Cardiac muscle cell (in vitro differentiated cells and primary cell): ENCODE measurements around the gene RGS7. TPM values are rescaled to one million over a fixed set of nuclear protein-coding genes. Genes with fewer than 3 reads are reported as not detected.

ENCODE experiments used
- DNase-seq, 2 donors: peaks; one replicate each; pipeline versions ENCODE4 v3.0.0 to v3.0.0-alpha.2; 2010 to 2017; ENCODE audit warnings: low read depth in 1 of 2, low spot score in 1 of 2
- H3K27ac ChIP-seq: fragments of 200-600 bp; sonication (generic); 2 replicates; pipeline ENCODE4 v1.5.1; 2016
- H3K27me3 ChIP-seq: fragments of 200-600 bp; sonication (generic); 2 replicates; pipeline ENCODE4 v1.6.0; 2016; ENCODE audit warnings: control low read depth
- H3K36me3 ChIP-seq: fragments of 200-600 bp; sonication (generic); 2 replicates; pipeline ENCODE4 v1.5.1; 2016; ENCODE audit warnings: control low read depth
- H3K4me1 ChIP-seq: fragments of 200-600 bp; sonication (generic); 2 replicates; pipeline ENCODE4 v1.8.1; 2017; ENCODE audit warnings: low read depth, mild to moderate bottlenecking, mixed run types
- H3K4me3 ChIP-seq: fragments of 200-600 bp; sonication (generic); 2 replicates; pipeline ENCODE4 v1.5.1; 2016; ENCODE audit warnings: mild to moderate bottlenecking
- H3K9me3 ChIP-seq: fragments of 200-600 bp; sonication (generic); 2 replicates; pipeline ENCODE4 v1.5.1; 2017; ENCODE audit warnings: low read depth, mild to moderate bottlenecking, control low read depth
- CTCF ChIP-seq: IDR thresholded peaks from 2 replicates; pipeline ENCODE4 v1.5.1; 2012; ENCODE audit warnings: low read depth, mild to moderate bottlenecking, low read length
- polyA plus RNA-seq: library from polyadenylated mRNA; unstranded; fragments of >200 nt; fragmentation: Nextera tagmentation; extraction: Ambion mirVana; gene quantifications from 2 replicates; pipeline ENCODE4 v1.2.1, GENCODE V29; 2016
- total RNA-seq: library from RNA; depleted of rRNA; stranded (reverse); fragments of >200 nt; gene quantifications from 2 replicates; pipeline ENCODE4 v1.2.3, GENCODE V29; 2016

RGS7 gene
- total and polyA plus RNA-seq, 2 experiments from 2014 or later = not detected

- no peak for TF ChIP-seq CTCF
- no peaks in the 10 kb centered on the region for H3K9me3 ChIP-seq
- no peak for DNase-seq
- no peak overlapping the region for H3K4me3 ChIP-seq
- no peak overlapping the region for H3K27ac ChIP-seq
- no peaks in the 10 kb centered on the region for H3K4me1 ChIP-seq
- H3K36me3 ChIP-seq = no peaks in the 10 kb centered on the region
- H3K27me3 ChIP-seq = no peaks in the 10 kb centered on the region
These were observed 536.2 kb downstream of the RGS7 start for GRCh38 chr1:240820816-240821215.

- Histone ChIP-seq H3K4me3 (no peak overlapping the region), H3K27ac (no peak overlapping the region), H3K36me3 (no peaks in the 10 kb centered on the region), H3K4me1 (no peaks in the 10 kb centered on the region), H3K27me3 (no peaks in the 10 kb centered on the region), H3K9me3 (no peaks in the 10 kb centered on the region)
- TF ChIP-seq CTCF = no peak
- DNase-seq = no peak
These were observed 540.5 kb downstream of the RGS7 start for GRCh38 chr1:240816472-240816871.

- TF ChIP-seq CTCF = no peak
- Histone ChIP-seq H3K4me1 (no peaks in the 10 kb centered on the region), H3K27ac (no peak overlapping the region), H3K4me3 (no peak overlapping the region), H3K27me3 (no peaks in the 10 kb centered on the region), H3K9me3 (no peaks in the 10 kb centered on the region), H3K36me3 (no peaks in the 10 kb centered on the region)
- DNase-seq = no peak
These were observed 543.3 kb downstream of the RGS7 start for GRCh38 chr1:240813720-240814119.

- no peak for DNase-seq
- Histone ChIP-seq H3K4me1 (no peaks in the 10 kb centered on the region), H3K36me3 (no peaks in the 10 kb centered on the region), H3K27ac (no peak overlapping the region), H3K27me3 (no peaks in the 10 kb centered on the region), H3K9me3 (no peaks in the 10 kb centered on the region), H3K4me3 (no peak overlapping the region)
- TF ChIP-seq CTCF = no peak
These were observed 545.7 kb downstream of the RGS7 start for GRCh38 chr1:240811256-240811655.

- no peaks in the 10 kb centered on the region for H3K27me3 ChIP-seq
- H3K36me3 ChIP-seq = no peaks in the 10 kb centered on the region
These were observed 548.6 kb downstream of the RGS7 start for GRCh38 chr1:240808381-240808780.

More at GRCh38 chr1:240808381-240808780, 548.6 kb downstream of the RGS7 start:
- no peaks in the 10 kb centered on the region for H3K9me3 ChIP-seq
- no peak overlapping the region for H3K4me3 ChIP-seq
- no peaks in the 10 kb centered on the region for H3K4me1 ChIP-seq
- DNase-seq = no peak
- no peak overlapping the region for H3K27ac ChIP-seq
- no peak for TF ChIP-seq CTCF
